Ovary (tissue), 9 donors: ENCODE data around the gene FNBP1. TPM values are rescaled to one million over a fixed set of nuclear protein-coding genes. Genes with fewer than 3 reads are reported as not detected.

ENCODE experiments used
- DNase-seq, 5 donors: peaks; one replicate each; pipeline ENCODE4 v3.0.0-alpha.2; 2019 to 2020
- H3K27ac ChIP-seq, 2 donors: fragments of 200-600 bp; one replicate each; pipeline versions ENCODE4 v1.5.1 to v1.8.0; 2019 to 2022
- H3K27me3 ChIP-seq: fragments of 200-600 bp; one replicate; pipeline ENCODE4 v1.8.0; 2022
- H3K36me3 ChIP-seq: fragments of 200-600 bp; sonication (generic); one replicate; pipeline ENCODE4 v1.5.1; 2019
- H3K4me1 ChIP-seq: one replicate; pipeline ENCODE4 v1.8.1; 2013; ENCODE audit warnings: mild to moderate bottlenecking, moderate library complexity; ENCODE audit not compliant: insufficient read depth
- H3K4me3 ChIP-seq: fragments of 200-600 bp; sonication (generic); one replicate; pipeline ENCODE4 v1.5.1; 2017
- H3K9me3 ChIP-seq, 2 donors: fragments of 200-600 bp in 1 of 2; sonication (generic) in 1 of 2; one replicate each; pipeline versions ENCODE4 v1.5.1 to v1.8.1; 2013 to 2019; ENCODE audit warnings: mild to moderate bottlenecking in 1 of 2, moderate library complexity in 1 of 2
- CTCF ChIP-seq, 3 donors: fragments of 450-650 bp in 2 of 3; fragments of 200-600 bp in 1 of 3; IDR thresholded peaks; one replicate each; pipeline versions ENCODE4 v1.5.1 to v1.8.0; 2016 to 2022; ENCODE audit warnings: antibody characterized with exemption in 3 of 3, mild to moderate bottlenecking in 1 of 3
- EP300 ChIP-seq: sonication (generic); formaldehyde crosslinking; IDR thresholded peaks from one replicate; pipeline ENCODE4 v1.6.1; 2017; ENCODE audit warnings: antibody characterized with exemption
- POLR2A ChIP-seq: fragments of 450-650 bp; IDR thresholded peaks from one replicate; pipeline ENCODE4 v1.6.1; 2017; ENCODE audit warnings: antibody characterized with exemption, mild to moderate bottlenecking, moderate library complexity
- WGBS, 3 donors: extraction: QIAGEN DNeasy Blood & Tissue Kit in 1 of 3; methylation state at CpG; one replicate each; pipeline versions ENCODE4 v1.1.5 to v1.1.7; 2013 to 2017; 5-methylcytosine and 5-hydroxymethylcytosine counted together
- intact Hi-C, 4 donors: fragments of 100-400 bp; cut with DNase I; formaldehyde crosslinking; loops; one replicate each; pipeline versions ENCODE4 v1.11.0 to v1.15.1; 2022 to 2023
- polyA plus RNA-seq, 2 donors: library from polyadenylated mRNA; stranded (reverse); fragments of 200-250 nt in 1 of 2; fragments of 350-450 nt in 1 of 2; fragmentation: Illumina TruSeq in 1 of 2; extraction: RNeasy Lipid Tissue Mini Kit (QIAGEN cat#74804) in 1 of 2; gene quantifications; one replicate each; pipeline ENCODE4 v1.2.3, GENCODE V29; 2013 to 2014
- total RNA-seq, 7 donors: library from RNA; depleted of rRNA in 2 of 7; stranded (reverse); fragments of >200 nt in 2 of 7; fragmentation: NEBNext Ultra II Directional in 3 of 7; extraction: Animal tissue kit (Norgen Biotek cat#: 25700) in 3 of 7; gene quantifications; one replicate each; pipeline versions ENCODE4 v1.1.0 to v1.2.4, GENCODE V29; 2016 to 2023
- donor health status: DM: no; HTN: no; CAD: no; lungs with moderate emphysema.
- donor health status: DM: no; HTN: no; CAD: no.
- donor health status: Bipolar disorder and iron deficiency.
- donor health status: DM: yes; HTN: yes; CAD: no.
- donor health status: DM: no; HTN: no; CAD: no.
- donor health status: DM: yes; HTN: yes; CAD: no.

Gene FNBP1
- total and polyA plus RNA-seq, 9 donors = 18.0 to 61.5 (median 49.0) TPM

GRCh38 chr9:129889941-129890717, 152.9 kb downstream of the FNBP1 start:
- intact Hi-C loops = loop anchor here in 3 of 4 donors (5.0 to 10.0 kb wide), 3 partner anchors 152 to 345 kb away; partner anchors contain the start of gene FNBP1 (in 2 of the 3)
- DNase-seq = no peak
- H3K27ac ChIP-seq = no peak overlapping the region
- H3K27me3 ChIP-seq = no peaks in the 10 kb centered on the region
- H3K4me3 ChIP-seq = no peak overlapping the region
- H3K9me3 ChIP-seq = no peaks in the 10 kb centered on the region
- WGBS, 3 donors = 82 to 87% (median 84%) methylated on average over 33 to 37 of the region's 37 CpGs
- H3K36me3 ChIP-seq = no peaks in the 10 kb centered on the region
- H3K4me1 ChIP-seq = peaks cover 5% of the 10 kb centered on the region
- TF ChIP-seq EP300 (no peak), POLR2A (no peak), CTCF (IDR thresholded peaks at IDR 0.05) (no peak)

- no peak for DNase-seq
- no peak for TF ChIP-seq POLR2A
- no peak for TF ChIP-seq CTCF (IDR thresholded peaks at IDR 0.05)
- TF ChIP-seq EP300 = no peak
- Histone ChIP-seq H3K4me3 (no peak overlapping the region), H3K27ac (no peak overlapping the region), H3K36me3 (no peaks in the 10 kb centered on the region), H3K4me1 (peaks cover 9% of the 10 kb centered on the region), H3K27me3 (no peaks in the 10 kb centered on the region), H3K9me3 (no peaks in the 10 kb centered on the region)
- intact Hi-C loops = loop anchor here in 3 of 4 donors (5.0 to 10.0 kb wide), 3 partner anchors 153 to 345 kb away; partner anchors contain the start of gene FNBP1 (in 2 of the 3)
- WGBS, 3 donors = 93 to 94% (median 94%) methylated on average over 31 of the region's 31 CpGs
These were observed 153.7 kb downstream of the FNBP1 start for GRCh38 chr9:129889122-129889940.

GRCh38 chr9:129888293-129889121, 154.5 kb downstream of the FNBP1 start:
- Histone ChIP-seq H3K4me1 (peaks cover 9% of the 10 kb centered on the region), H3K27ac (no peak overlapping the region), H3K4me3 (no peak overlapping the region), H3K27me3 (no peaks in the 10 kb centered on the region), H3K9me3 (no peaks in the 10 kb centered on the region), H3K36me3 (no peaks in the 10 kb centered on the region)
- TF ChIP-seq CTCF (IDR thresholded peaks at IDR 0.05) = no peak
- no peak for TF ChIP-seq POLR2A
- no peak for TF ChIP-seq EP300
- WGBS, 3 donors = 83 to 88% (median 84%) methylated on average over 29 of the region's 29 CpGs
- DNase-seq = no peak
- intact Hi-C loops = loop anchor here in 3 of 4 donors (5.0 to 10.0 kb wide), 3 partner anchors 154 to 346 kb away; partner anchors contain the start of gene FNBP1 (in 2 of the 3)
